Activated CD4-positive, CD25-positive, alpha-beta regulatory T cell treated with anti-CD3 and anti-CD28 coated beads, Interleukin-2, amount 50 U/mL, for 24 hours (primary cell): ENCODE results near the gene CNTNAP2.
"Not testable (repeated sequence)": the region's sequence is repeated elsewhere in the genome, so short reads cannot be mapped to it uniquely, and the experiment has no call there.

Experiments
- ATAC-seq, 2 donors: fragments of 150-1000 bp; cut with Tn5 transposase; one replicate each; pipeline ENCODE4 v1.10.0; 2021; ENCODE audit warnings: mild to moderate bottlenecking in 1 of 2, moderate library complexity in 1 of 2

CNTNAP2 gene

GRCh38 chr7:147047696-147048095 is 931.1 kb downstream of the CNTNAP2 start:
- ATAC-seq = no peak

GRCh38 chr7:147048864-147049263 is 932.3 kb downstream of the CNTNAP2 start:
- no peak for ATAC-seq

GRCh38 chr7:147052818-147053217 is 936.2 kb downstream of the CNTNAP2 start:
- no peak for ATAC-seq

- no peak for ATAC-seq
Observed at GRCh38 chr7:147053746-147054145, 937.1 kb downstream of the CNTNAP2 start.

- ATAC-seq = no peak
Observed at GRCh38 chr7:147060070-147060469, 943.5 kb downstream of the CNTNAP2 start.

GRCh38 chr7:147062897-147063296 is 946.3 kb downstream of the CNTNAP2 start:
- ATAC-seq = no peak

- no peak for ATAC-seq
Observed at GRCh38 chr7:147068842-147069241, 952.2 kb downstream of the CNTNAP2 start.

GRCh38 chr7:147069771-147070170 is 953.2 kb downstream of the CNTNAP2 start:
- no peak for ATAC-seq

GRCh38 chr7:147070886-147071285 is 954.3 kb downstream of the CNTNAP2 start:
- no peak for ATAC-seq

GRCh38 chr7:147071536-147071935 is 954.9 kb downstream of the CNTNAP2 start:
- ATAC-seq = no peak

GRCh38 chr7:147078312-147078711 is 961.7 kb downstream of the CNTNAP2 start:
- no peak for ATAC-seq

GRCh38 chr7:147079083-147079482 is 962.5 kb downstream of the CNTNAP2 start:
- ATAC-seq = no peak

- ATAC-seq = no peak
Observed at GRCh38 chr7:147079921-147080420, 963.4 kb downstream of the CNTNAP2 start.

- no peak for ATAC-seq
Observed at GRCh38 chr7:147081117-147081516, 964.5 kb downstream of the CNTNAP2 start.

- ATAC-seq = no peak
Observed at GRCh38 chr7:147089051-147089461, 972.5 kb downstream of the CNTNAP2 start.

- no peak for ATAC-seq
Observed at GRCh38 chr7:147089608-147090007, 973.0 kb downstream of the CNTNAP2 start.

GRCh38 chr7:147096629-147097028 is 980.0 kb downstream of the CNTNAP2 start:
- ATAC-seq = no peak

- ATAC-seq = no peak
Observed at GRCh38 chr7:147103224-147103623, 986.6 kb downstream of the CNTNAP2 start.

- no peak for ATAC-seq
Observed at GRCh38 chr7:147106746-147107145, 990.1 kb downstream of the CNTNAP2 start.

GRCh38 chr7:147114525-147114924 is 997.9 kb downstream of the CNTNAP2 start:
- ATAC-seq = not testable (repeated sequence)

GRCh38 chr7:147136352-147136751 is 1019.8 kb downstream of the CNTNAP2 start:
- ATAC-seq = no peak

GRCh38 chr7:147145194-147145593 is 1028.6 kb downstream of the CNTNAP2 start:
- ATAC-seq = no peak

- ATAC-seq = no peak
Observed at GRCh38 chr7:147146169-147146568, 1029.6 kb downstream of the CNTNAP2 start.

- ATAC-seq = no peak
Observed at GRCh38 chr7:147151661-147152060, 1035.1 kb downstream of the CNTNAP2 start.

GRCh38 chr7:147153571-147153970 is 1037.0 kb downstream of the CNTNAP2 start:
- no peak for ATAC-seq

- ATAC-seq = no peak
Observed at GRCh38 chr7:147161405-147161804, 1044.8 kb downstream of the CNTNAP2 start.
